Astrocyte (in vitro differentiated cells and primary cell): ENCODE results near the gene UNC5A. TPM values are rescaled to one million over a fixed set of nuclear protein-coding genes. Genes with fewer than 3 reads are reported as not detected.

Source experiments
- DNase-seq: peaks from one replicate; pipeline ENCODE4 v3.0.0-alpha.2; 2010; ENCODE audit warnings: low read depth
- FAIRE-seq: peaks from 2 replicates; lab custom pipeline; 2011; peaks lifted over from hg19 to GRCh38; lab: Jason Lieb, UNC
- H2AFZ ChIP-seq: 2 replicates; pipeline ENCODE4 v1.6.0; 2012; ENCODE audit warnings: low read depth, low read length, inconsistent platforms
- H3K27ac ChIP-seq: 2 replicates; pipeline ENCODE4 v1.5.1; 2011; ENCODE audit warnings: low read depth, low read length, inconsistent platforms
- H3K27me3 ChIP-seq: 2 replicates; pipeline ENCODE4 v1.6.0; 2011; ENCODE audit warnings: low read length, inconsistent platforms; ENCODE audit not compliant: insufficient read depth
- H3K36me3 ChIP-seq: 2 replicates; pipeline ENCODE4 v1.5.1; 2011; ENCODE audit warnings: low read length, inconsistent platforms; ENCODE audit not compliant: insufficient read depth
- H3K4me1 ChIP-seq: 2 replicates; pipeline ENCODE4 v1.5.1; 2011; ENCODE audit warnings: low read length, inconsistent platforms; ENCODE audit not compliant: insufficient read depth
- H3K4me2 ChIP-seq: 2 replicates; pipeline ENCODE4 v1.6.0; 2012; ENCODE audit warnings: low read length, inconsistent platforms
- H3K4me3 ChIP-seq: 2 replicates; pipeline ENCODE4 v1.5.1; 2011; ENCODE audit warnings: low read depth, mild to moderate bottlenecking, low read length, inconsistent platforms; ENCODE audit not compliant: insufficient read depth
- H3K79me2 ChIP-seq: 2 replicates; pipeline ENCODE4 v1.6.0; 2012; ENCODE audit warnings: mild to moderate bottlenecking, low read length, inconsistent platforms; ENCODE audit not compliant: insufficient read depth
- H3K9ac ChIP-seq: 2 replicates; pipeline ENCODE4 v1.6.0; 2012; ENCODE audit warnings: mild to moderate bottlenecking, low read length, inconsistent platforms
- H3K9me3 ChIP-seq: 2 replicates; pipeline ENCODE4 v1.5.1; 2012; ENCODE audit warnings: low read depth, mild to moderate bottlenecking, low read length, inconsistent platforms; ENCODE audit not compliant: insufficient read depth
- H4K20me1 ChIP-seq: 2 replicates; pipeline ENCODE4 v1.6.0; 2012; ENCODE audit warnings: low read length, inconsistent platforms; ENCODE audit not compliant: insufficient read depth
- H3K27ac Mint-ChIP-seq: one replicate; pipeline ENCODE4 v1.8.0; 2021; ENCODE audit warnings: mild to moderate bottlenecking, mixed read lengths; ENCODE audit not compliant: unreplicated experiment
- H3K27me3 Mint-ChIP-seq: one replicate; pipeline ENCODE4 v1.8.0; 2021; ENCODE audit warnings: low read depth, mixed read lengths; ENCODE audit not compliant: unreplicated experiment
- H3K36me3 Mint-ChIP-seq: one replicate; pipeline ENCODE4 v1.8.0; 2021; ENCODE audit warnings: low read depth, mixed read lengths; ENCODE audit not compliant: unreplicated experiment
- H3K4me1 Mint-ChIP-seq: one replicate; pipeline ENCODE4 v1.8.0; 2021; ENCODE audit warnings: low read depth, mixed read lengths; ENCODE audit not compliant: unreplicated experiment
- H3K4me3 Mint-ChIP-seq: one replicate; pipeline ENCODE4 v1.8.0; 2021; ENCODE audit warnings: mild to moderate bottlenecking, moderate library complexity, mixed read lengths; ENCODE audit not compliant: unreplicated experiment
- H3K9me3 Mint-ChIP-seq: one replicate; pipeline ENCODE4 v1.8.0; 2021; ENCODE audit warnings: mild to moderate bottlenecking, mixed read lengths; ENCODE audit not compliant: unreplicated experiment
- EZH2 ChIP-seq: IDR thresholded peaks from 2 replicates; pipeline ENCODE4 v1.6.1; 2012; ENCODE audit warnings: mild to moderate bottlenecking, low read length, inconsistent platforms; ENCODE audit not compliant: insufficient read depth
- total RNA-seq: library from RNA; stranded (reverse); gene quantifications from 2 replicates; pipeline ENCODE4 v1.2.1, GENCODE V29; 2021
- TF ChIP-seq, protein P1 (sequence below): IDR thresholded peaks from 2 replicates; pipeline ENCODE4 v1.5.1; 2011; ENCODE audit warnings: low read depth, mild to moderate bottlenecking, inconsistent platforms, low read length, moderate library complexity; ENCODE audit not compliant: insufficient read depth

The UNC5A gene
- total RNA-seq, 1 donor from 2014 or later: 0.70 TPM

DNA sequence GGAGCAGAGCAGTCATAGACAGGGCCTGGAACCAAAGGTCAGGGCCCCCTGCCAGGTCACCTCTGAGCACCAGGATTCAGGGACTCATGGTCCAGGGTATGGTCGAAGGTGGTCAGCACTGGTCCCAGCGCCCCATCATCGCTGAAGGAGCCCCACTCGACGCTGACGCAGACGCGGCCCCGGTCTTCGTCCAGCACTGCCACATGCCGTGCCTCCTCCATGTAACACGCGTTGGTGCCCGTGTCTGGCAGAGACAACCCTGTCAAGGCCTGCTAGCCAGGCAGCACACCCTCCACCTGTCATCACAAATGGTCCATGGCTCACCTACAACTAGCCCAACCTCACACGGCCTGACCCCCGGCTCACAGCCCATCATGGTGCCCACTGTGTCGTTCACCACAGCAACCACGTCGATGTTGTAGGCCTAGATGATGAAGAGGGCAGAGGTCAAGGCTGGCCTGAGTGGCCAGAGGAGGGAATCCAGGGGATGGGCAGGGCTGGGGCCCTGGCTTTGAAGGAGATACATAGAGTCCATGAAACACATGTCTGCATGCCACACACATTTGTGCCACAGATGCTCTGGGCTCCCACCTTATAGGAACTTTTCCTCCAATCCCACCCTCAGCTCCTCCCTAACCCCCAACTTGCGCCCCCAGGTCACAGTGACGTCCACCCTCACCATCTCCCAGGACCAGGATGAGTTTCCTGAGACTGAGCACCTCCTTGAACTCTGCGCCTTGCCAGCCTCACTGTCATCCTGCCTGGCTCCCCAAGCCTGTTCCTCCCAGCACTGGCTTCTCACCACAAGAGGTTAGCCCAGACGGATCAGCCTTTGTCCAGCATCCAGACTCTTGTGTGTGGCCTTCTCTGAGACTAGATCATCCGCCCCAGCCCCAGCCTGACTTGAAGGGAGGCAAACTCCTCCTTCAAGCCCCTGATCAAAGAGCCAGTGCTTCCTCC lies 79.2 kb downstream of the UNC5A start:
- H3K4me3 ChIP-seq: no peak overlapping the region
- peaks cover 7% of the 10 kb centered on the region for H3K9me3 Mint-ChIP-seq
- H3K36me3 Mint-ChIP-seq: peaks cover 5% of the 10 kb centered on the region
- TF ChIP-seq, protein P1, sequence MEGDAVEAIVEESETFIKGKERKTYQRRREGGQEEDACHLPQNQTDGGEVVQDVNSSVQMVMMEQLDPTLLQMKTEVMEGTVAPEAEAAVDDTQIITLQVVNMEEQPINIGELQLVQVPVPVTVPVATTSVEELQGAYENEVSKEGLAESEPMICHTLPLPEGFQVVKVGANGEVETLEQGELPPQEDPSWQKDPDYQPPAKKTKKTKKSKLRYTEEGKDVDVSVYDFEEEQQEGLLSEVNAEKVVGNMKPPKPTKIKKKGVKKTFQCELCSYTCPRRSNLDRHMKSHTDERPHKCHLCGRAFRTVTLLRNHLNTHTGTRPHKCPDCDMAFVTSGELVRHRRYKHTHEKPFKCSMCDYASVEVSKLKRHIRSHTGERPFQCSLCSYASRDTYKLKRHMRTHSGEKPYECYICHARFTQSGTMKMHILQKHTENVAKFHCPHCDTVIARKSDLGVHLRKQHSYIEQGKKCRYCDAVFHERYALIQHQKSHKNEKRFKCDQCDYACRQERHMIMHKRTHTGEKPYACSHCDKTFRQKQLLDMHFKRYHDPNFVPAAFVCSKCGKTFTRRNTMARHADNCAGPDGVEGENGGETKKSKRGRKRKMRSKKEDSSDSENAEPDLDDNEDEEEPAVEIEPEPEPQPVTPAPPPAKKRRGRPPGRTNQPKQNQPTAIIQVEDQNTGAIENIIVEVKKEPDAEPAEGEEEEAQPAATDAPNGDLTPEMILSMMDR: no peak
- no peak for TF ChIP-seq EZH2
- H4K20me1 ChIP-seq: no peaks in the 10 kb centered on the region
- H3K4me1 Mint-ChIP-seq: peaks cover 3% of the 10 kb centered on the region
- no peaks in the 10 kb centered on the region for H3K9me3 ChIP-seq
- no peak overlapping the region for H2AFZ ChIP-seq
- H3K4me2 ChIP-seq: no peak overlapping the region
- H3K27me3 Mint-ChIP-seq: peaks cover 75% of the 10 kb centered on the region
- H3K4me1 ChIP-seq: no peaks in the 10 kb centered on the region
- peaks cover 16% of the 10 kb centered on the region for H3K27me3 ChIP-seq
- DNase-seq: no peak
- H3K79me2 ChIP-seq: no peaks in the 10 kb centered on the region
- FAIRE-seq: no peak
- no peak overlapping the region for H3K4me3 Mint-ChIP-seq
- H3K27ac ChIP-seq: no peak overlapping the region
- no peak overlapping the region for H3K27ac Mint-ChIP-seq
- no peak overlapping the region for H3K9ac ChIP-seq
- no peaks in the 10 kb centered on the region for H3K36me3 ChIP-seq

DNA sequence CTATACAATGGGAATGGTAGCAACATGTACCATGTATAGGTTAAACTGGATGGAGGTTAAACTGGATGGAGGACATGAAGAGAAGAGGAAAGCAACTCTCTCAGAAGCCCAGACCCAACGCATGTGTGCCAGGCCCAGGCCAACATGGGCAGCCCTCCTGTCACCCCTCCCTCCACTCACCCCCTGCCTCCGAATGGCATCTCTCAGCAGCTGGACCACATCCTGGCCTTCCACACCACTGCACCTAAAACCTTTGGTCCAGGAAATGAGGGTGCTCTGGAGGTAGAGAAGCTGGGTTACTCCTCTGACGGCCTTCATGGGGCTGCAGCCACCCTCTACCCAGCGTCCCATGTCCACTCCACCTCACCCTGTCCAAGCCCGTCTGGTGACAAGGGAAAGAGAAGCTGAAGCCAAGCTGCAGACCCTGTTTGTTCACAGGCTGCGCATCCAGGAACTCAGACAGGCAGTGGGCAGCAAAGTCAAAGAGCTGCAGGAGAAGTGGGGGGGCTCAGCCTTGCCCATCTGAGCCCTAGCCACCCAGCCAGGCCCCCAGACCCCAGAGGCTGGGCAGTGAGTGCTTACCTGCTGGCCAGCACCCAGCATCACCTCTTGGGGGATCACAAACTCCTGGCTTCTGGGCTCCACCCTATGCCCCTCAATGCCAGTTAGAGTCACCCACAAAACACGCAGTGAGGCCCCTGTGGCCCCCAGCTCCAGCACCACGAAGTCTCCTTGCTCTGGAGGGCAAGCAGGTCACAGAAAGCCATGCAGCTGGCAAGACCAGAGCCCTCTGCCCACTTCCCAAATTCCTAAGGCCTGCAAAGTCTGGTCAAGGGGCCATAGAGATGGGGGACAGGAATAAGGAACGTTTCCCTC lies 80.3 kb downstream of the UNC5A start:
- Mint-ChIP-seq H3K4me3 (no peak overlapping the region), H3K4me1 (no peaks in the 10 kb centered on the region), H3K9me3 (peaks cover 7% of the 10 kb centered on the region), H3K27me3 (peaks cover 82% of the 10 kb centered on the region), H3K27ac (no peak overlapping the region), H3K36me3 (peaks cover 5% of the 10 kb centered on the region)
- H3K9me3 ChIP-seq: no peaks in the 10 kb centered on the region
- H3K36me3 ChIP-seq: no peaks in the 10 kb centered on the region
- H3K4me3 ChIP-seq: no peak overlapping the region
- no peak overlapping the region for H2AFZ ChIP-seq
- no peak for DNase-seq
- TF ChIP-seq, protein P1: no peak
- TF ChIP-seq EZH2: no peak
- H3K4me1 ChIP-seq: no peaks in the 10 kb centered on the region
- H3K4me2 ChIP-seq: no peak overlapping the region
- no peaks in the 10 kb centered on the region for H4K20me1 ChIP-seq
- no peak overlapping the region for H3K27ac ChIP-seq
- H3K27me3 ChIP-seq: peaks cover 15% of the 10 kb centered on the region
- no peaks in the 10 kb centered on the region for H3K79me2 ChIP-seq
- no peak overlapping the region for H3K9ac ChIP-seq
- FAIRE-seq: no peak
